A549 (cell line): Measurements from ENCODE around the gene MIEF1. TPM values are rescaled to one million over a fixed set of nuclear protein-coding genes. Genes with fewer than 3 reads are reported as not detected.

Source experiments
- ATAC-seq, 2 experiments: fragments of 200-7000 bp in 1 of 2; fragments of >200 bp in 1 of 2; cut with Nextera tagmentation in 1 of 2; cut with Tn5 transposase in 1 of 2; 3 replicates each; pipeline versions ENCODE4 v1.8.0 to v1.9.1; 2018 to 2020; ENCODE audit warnings: mild to moderate bottlenecking in 1 of 2, moderate library complexity in 1 of 2
- CTCF ChIA-PET: fragments of 300-600 bp; sonication (Branson Sonifier 250); formaldehyde crosslinking; extraction: SDS; loops from one replicate; lab custom pipeline; 2021; ENCODE audit warnings: antibody characterized with exemption, inconsistent platforms; lab: Yijun Ruan, JAX
- POLR2A ChIA-PET: fragments of 350-600 bp; formaldehyde crosslinking; extraction: SDS; loops from one replicate; lab custom pipeline; 2021; ENCODE audit warnings: antibody characterized with exemption, inconsistent platforms; lab: Yijun Ruan, JAX
- DNase-seq, 2 experiments: peaks; one replicate each; pipeline versions ENCODE4 v3.0.0 to v3.0.0-alpha.2; 2011 to 2016; ENCODE audit warnings: low read depth in 1 of 2, low spot score in 1 of 2
- FAIRE-seq: peaks from 2 replicates; lab custom pipeline; 2011; peaks lifted over from hg19 to GRCh38; lab: Jason Lieb, UNC
- H3K27ac ChIP-seq, 2 experiments: fragments of >200 bp; sonication (Bioruptor Twin); formaldehyde crosslinking; 3 replicates each; pipeline ENCODE4 v1.5.1; 2016 to 2017
- H3K4me1 ChIP-seq: fragments of >200 bp; sonication (Bioruptor Twin); formaldehyde crosslinking; 3 replicates; pipeline ENCODE4 v1.6.1; 2016
- H3K4me2 ChIP-seq: fragments of >200 bp; sonication (Bioruptor Twin); formaldehyde crosslinking; 3 replicates; pipeline ENCODE4 v1.6.1; 2016
- H3K4me3 ChIP-seq: fragments of >200 bp; sonication (Bioruptor Twin); formaldehyde crosslinking; 3 replicates; pipeline ENCODE4 v1.5.1; 2016
- H3K9me3 ChIP-seq: fragments of >200 bp; sonication (Bioruptor Twin); formaldehyde crosslinking; 3 replicates; pipeline ENCODE4 v1.6.1; 2016
- CBX2 ChIP-seq: fragments of 200-600 bp; sonication (generic); IDR thresholded peaks from 2 replicates; pipeline ENCODE4 v1.6.1; 2016; ENCODE audit warnings: low read depth, mild to moderate bottlenecking, borderline replicate concordance
- CEBPB ChIP-seq, 2 experiments: fragments of >200 bp in 1 of 2; sonication (Bioruptor Twin) in 1 of 2; formaldehyde crosslinking in 1 of 2; IDR thresholded peaks; 2 replicates each; pipeline ENCODE4 v1.6.1; 2012 to 2016
- CHD2 ChIP-seq: fragments of 150-350 bp; IDR thresholded peaks from 2 replicates; pipeline ENCODE4 v1.6.1; 2014; ENCODE audit warnings: low read length; ENCODE audit not compliant: partially characterized antibody
- CHD4 ChIP-seq: fragments of 200-600 bp; sonication (generic); IDR thresholded peaks from 2 replicates; pipeline ENCODE4 v1.6.1; 2016; ENCODE audit warnings: antibody characterized with exemption, mild to moderate bottlenecking, borderline replicate concordance
- EHF ChIP-seq: fragments of 250-450 bp; sonication (Bioruptor Pico); IDR thresholded peaks from 2 replicates; pipeline ENCODE4 v1.5.0; 2020; ENCODE audit warnings: mild to moderate bottlenecking
- EHMT2 ChIP-seq: fragments of 200-600 bp; sonication (generic); IDR thresholded peaks from 2 replicates; pipeline ENCODE4 v1.6.1; 2016; ENCODE audit warnings: antibody characterized with exemption, low read depth, mild to moderate bottlenecking, moderate library complexity
- FOSB ChIP-seq: fragments of 250-450 bp; sonication (Bioruptor Pico); IDR thresholded peaks from 2 replicates; pipeline ENCODE4 v1.5.0; 2020; ENCODE audit warnings: mild to moderate bottlenecking, moderate library complexity
- FOXS1 ChIP-seq: fragments of 250-450 bp; sonication (Bioruptor Pico); IDR thresholded peaks from 2 replicates; pipeline ENCODE4 v1.5.0; 2020; ENCODE audit warnings: mild to moderate bottlenecking, moderate library complexity
- HDAC2 ChIP-seq: fragments of 200-600 bp; sonication (generic); IDR thresholded peaks from 2 replicates; pipeline ENCODE4 v1.6.1; 2016
- HEYL ChIP-seq: fragments of 250-450 bp; sonication (Bioruptor Pico); IDR thresholded peaks from 2 replicates; pipeline ENCODE4 v1.8.0; 2021; ENCODE audit warnings: mild to moderate bottlenecking, moderate library complexity
- HOXA7 ChIP-seq: fragments of 250-450 bp; sonication (Bioruptor Pico); IDR thresholded peaks from 2 replicates; pipeline ENCODE4 v1.5.0; 2020; ENCODE audit warnings: mild to moderate bottlenecking, moderate library complexity
- HOXB5 ChIP-seq: fragments of 250-450 bp; sonication (Bioruptor Pico); IDR thresholded peaks from 2 replicates; pipeline ENCODE4 v1.5.0; 2020; ENCODE audit warnings: mild to moderate bottlenecking, moderate library complexity
- JUN ChIP-seq, 2 experiments: fragments of >200 bp; sonication (Bioruptor Twin); formaldehyde crosslinking; IDR thresholded peaks; 2 replicates in 1 of 2; 3 replicates in 1 of 2; pipeline ENCODE4 v1.6.1; 2016 to 2017
- JUNB ChIP-seq: fragments of >200 bp; sonication (Bioruptor Twin); formaldehyde crosslinking; IDR thresholded peaks from 2 replicates; pipeline ENCODE4 v1.6.1; 2016
- KDM1A ChIP-seq: fragments of 200-600 bp; sonication (generic); IDR thresholded peaks from 2 replicates; pipeline ENCODE4 v1.6.1; 2016; ENCODE audit warnings: low read depth, mild to moderate bottlenecking
- MAX ChIP-seq: IDR thresholded peaks from 2 replicates; pipeline ENCODE4 v1.6.1; 2012
- MAZ ChIP-seq: fragments of 150-350 bp; IDR thresholded peaks from 2 replicates; pipeline ENCODE4 v1.6.1; 2014; ENCODE audit warnings: antibody characterized with exemption, low read depth, low read length, borderline replicate concordance
- NPAS2 ChIP-seq: fragments of 250-450 bp; sonication (Bioruptor Pico); IDR thresholded peaks from 2 replicates; pipeline ENCODE4 v1.8.0; 2022; ENCODE audit warnings: mild to moderate bottlenecking, moderate library complexity, borderline replicate concordance
- NR3C1 ChIP-seq: fragments of >200 bp; sonication (Bioruptor Twin); formaldehyde crosslinking; IDR thresholded peaks from 3 replicates; pipeline ENCODE4 v1.6.1; 2017
- PHF8 ChIP-seq: fragments of 200-600 bp; sonication (generic); IDR thresholded peaks from 2 replicates; pipeline ENCODE4 v1.6.1; 2016; ENCODE audit warnings: low read depth, mild to moderate bottlenecking, antibody characterized with exemption, moderate library complexity, borderline replicate concordance
- POLR2A ChIP-seq: IDR thresholded peaks from 2 replicates; pipeline ENCODE4 v1.6.1; 2012; ENCODE audit warnings: mild to moderate bottlenecking, low read length
- POLR2AphosphoS2 ChIP-seq: conservative IDR thresholded peaks from 2 replicates; pipeline ENCODE4 v1.6.1; 2012; ENCODE audit warnings: low read length, improper control_type of control experiment, inconsistent platforms
- RAD21 ChIP-seq, 2 experiments: fragments of >200 bp in 1 of 2; sonication (Bioruptor Twin) in 1 of 2; formaldehyde crosslinking in 1 of 2; IDR thresholded peaks in 1 of 2; conservative IDR thresholded peaks in 1 of 2; 2 replicates in 1 of 2; 3 replicates in 1 of 2; pipeline ENCODE4 v1.6.1; 2012 to 2018; ENCODE audit warnings: inconsistent platforms in 1 of 2
- SMC3 ChIP-seq: fragments of >200 bp; sonication (Bioruptor Twin); formaldehyde crosslinking; IDR thresholded peaks from 3 replicates; pipeline ENCODE4 v1.6.1; 2018; ENCODE audit warnings: inconsistent platforms
- SREBF2 ChIP-seq: fragments of 450-650 bp; IDR thresholded peaks from 2 replicates; pipeline ENCODE4 v1.6.1; 2014; ENCODE audit warnings: mild to moderate bottlenecking, moderate library complexity
- TFCP2L1 ChIP-seq: fragments of 250-450 bp; sonication (Bioruptor Pico); IDR thresholded peaks from 2 replicates; pipeline ENCODE4 v1.5.0; 2021; ENCODE audit warnings: mild to moderate bottlenecking
- ZC3H11A ChIP-seq: fragments of 450-650 bp; IDR thresholded peaks from 2 replicates; pipeline ENCODE4 v1.6.1; 2014; ENCODE audit warnings: antibody characterized with exemption, mild to moderate bottlenecking
- ZNF302 ChIP-seq: fragments of 250-450 bp; sonication (Bioruptor Pico); IDR thresholded peaks from 2 replicates; pipeline ENCODE4 v1.9.0; 2021; ENCODE audit warnings: inconsistent platforms, mild to moderate bottlenecking, moderate library complexity
- ZSCAN20 ChIP-seq: fragments of 250-450 bp; sonication (Bioruptor Pico); IDR thresholded peaks from 2 replicates; pipeline ENCODE4 v1.8.0; 2022; ENCODE audit warnings: mild to moderate bottlenecking, moderate library complexity
- WGBS: methylation state at CpG from one replicate; pipeline ENCODE4 v1.1.6; 2017; ENCODE audit errors: missing lambda C conversion rate; 5-methylcytosine and 5-hydroxymethylcytosine counted together
- polyA plus RNA-seq, 4 experiments: library from polyadenylated mRNA; depleted of rRNA in 3 of 4; stranded (reverse); fragments of >200 nt; fragmentation: RNase III in 1 of 4; extraction: RNeasy Plus Mini Kit Qiagen cat#74134 plus additional on column Dnase treatment in 1 of 4; gene quantifications; 2 replicates in 3 of 4; 3 replicates in 1 of 4; pipeline ENCODE4 v1.2.3, GENCODE V29; 2011 to 2017

The MIEF1 gene
- polyA plus RNA-seq, 2 of the 4 experiments (the other 2 are of a cell fraction), result 18.8 to 20.5 TPM

GRCh38 chr22:39497429-39497828 lies 4.7 kb upstream of the MIEF1 start:
- no peak overlapping the region for H3K4me3 ChIP-seq
- no peak overlapping the region for H3K27ac ChIP-seq
- TF ChIP-seq POLR2AphosphoS2, result no peak
- no peak for TF ChIP-seq JUN (IDR thresholded peaks at IDR 0.05)
- TF ChIP-seq CHD4, result no peak
- TF ChIP-seq MAX, result no peak
- no peak for TF ChIP-seq CEBPB (IDR thresholded peaks at IDR 0.05)
- TF ChIP-seq ZNF302, result no peak
- TF ChIP-seq EHMT2, result no peak
- TF ChIP-seq MAZ, result no peak
- no peak for TF ChIP-seq FOXS1 (CRISPR knock-in tag)
- TF ChIP-seq FOSB (CRISPR knock-in tag), result no peak
- no peak for TF ChIP-seq SREBF2
- TF ChIP-seq, all 56 proteins: peak for 0
- POLR2A ChIA-PET, result no interaction called here
- Histone ChIP-seq H3K9me3 (no peaks in the 10 kb centered on the region), H3K4me2 (no peak overlapping the region), H3K4me1 (peaks cover 5% of the 10 kb centered on the region; the same call in 1 of the 3 replicates)
- FAIRE-seq (no peak), ATAC-seq (no peak), DNase-seq (no peak)
- WGBS, result 89% methylated on average over 8 of the region's 8 CpGs
- CTCF ChIA-PET, result interaction anchor here (1.3 to 4.4 kb wide), 6 partner anchors 10 to 37 kb away, joined by 4 to 35 read pairs (median 12); no protein-coding TSS in a partner anchor

GRCh38 chr22:39498368-39498767 lies 3.7 kb upstream of the MIEF1 start:
- H3K4me1 ChIP-seq, result peaks cover 7% of the 10 kb centered on the region; the same call in 1 of the 3 replicates
- WGBS, result 32% methylated on average over 2 of the region's 2 CpGs
- no peak for ATAC-seq
- TF ChIP-seq FOXS1 (CRISPR knock-in tag), result no peak
- no peak for TF ChIP-seq KDM1A
- TF ChIP-seq JUN (IDR thresholded peaks at IDR 0.05), result no peak
- no peak for TF ChIP-seq MAX
- no peak for TF ChIP-seq POLR2A
- no peak for TF ChIP-seq RAD21 (conservative IDR thresholded peaks at IDR 0.05 in 1 of 2, IDR thresholded peaks at IDR 0.05 in 1 of 2)
- no peak for TF ChIP-seq EHF (CRISPR knock-in tag)
- no peak for TF ChIP-seq CHD2
- TF ChIP-seq TFCP2L1 (CRISPR knock-in tag), result no peak
- TF ChIP-seq EHMT2, result no peak
- no peak for TF ChIP-seq NR3C1
- TF ChIP-seq CBX2, result no peak
- no peak for TF ChIP-seq HDAC2
- no peak for TF ChIP-seq SMC3
- ChIA-PET POLR2A (no interaction called here), CTCF (interaction anchor here (1.3 to 4.4 kb wide), 4 partner anchors 15 to 36 kb away, joined by 4 to 35 read pairs (median 22); no protein-coding TSS in a partner anchor)
- no peak for FAIRE-seq
- H3K27ac ChIP-seq, result no peak overlapping the region
- DNase-seq, result no peak
- H3K9me3 ChIP-seq, result no peaks in the 10 kb centered on the region
- H3K4me2 ChIP-seq, result no peak overlapping the region
- no peak overlapping the region for H3K4me3 ChIP-seq

GRCh38 chr22:39498802-39499201 lies 3.3 kb upstream of the MIEF1 start:
- 42% methylated on average over 3 of the region's 3 CpGs for WGBS
- TF ChIP-seq MAZ, result no peak
- TF ChIP-seq PHF8, result no peak
- no peak for TF ChIP-seq ZSCAN20
- no peak for TF ChIP-seq ZC3H11A
- TF ChIP-seq JUNB, result no peak
- TF ChIP-seq HDAC2, result no peak
- TF ChIP-seq NPAS2 (CRISPR knock-in tag), result no peak
- no peak for TF ChIP-seq HOXA7 (CRISPR knock-in tag)
- TF ChIP-seq HOXB5, result no peak
- no peak for TF ChIP-seq ZNF302
- no peak for TF ChIP-seq HEYL (CRISPR knock-in tag)
- TF ChIP-seq, all 56 proteins: peak for 0
- CTCF ChIA-PET, result interaction anchor here (1.3 to 4.4 kb wide), 4 partner anchors 14 to 36 kb away, joined by 4 to 35 read pairs (median 22); no protein-coding TSS in a partner anchor
- Histone ChIP-seq H3K9me3 (no peaks in the 10 kb centered on the region), H3K4me2 (no peak overlapping the region), H3K27ac (no peak overlapping the region), H3K4me1 (peaks cover 11% of the 10 kb centered on the region; the same call in 2 of the 3 replicates), H3K4me3 (no peak overlapping the region)
- no peak for DNase-seq
- POLR2A ChIA-PET, result no interaction called here
- FAIRE-seq, result no peak
- ATAC-seq, result no peak
